Caco-2 (cell line): ENCODE results near the gene SNX32. TPM values are rescaled to one million over a fixed set of nuclear protein-coding genes. Genes with fewer than 3 reads are reported as not detected.

Experiments used
- BruUV-seq: library from RNA; stranded (reverse); fragments of 400-500 nt; replicated peaks from 2 replicates; lab custom pipeline; 2021; lab: Mats Ljungman, UMichigan
- CTCF ChIA-PET: fragments of 300-600 bp; sonication (Branson Sonifier 250); formaldehyde crosslinking; loops from one replicate; lab custom pipeline; 2022; ENCODE audit warnings: antibody characterized with exemption; lab: Charles Lee
- POLR2A ChIA-PET: fragments of 300-600 bp; sonication (Branson Sonifier 250); formaldehyde crosslinking; loops from one replicate; lab custom pipeline; 2022; ENCODE audit warnings: antibody characterized with exemption; lab: Charles Lee
- DNase-seq, 2 experiments: peaks; one replicate each; pipeline versions ENCODE4 v3.0.0 to v3.0.0-alpha.2; 2020 to 2022
- H3K27me3 ChIP-seq: replicated peaks from 2 replicates; pipeline ENCODE4 v1.6.0; 2011; ENCODE audit warnings: low read length; ENCODE audit not compliant: control insufficient read depth, insufficient read depth
- H3K36me3 ChIP-seq: 2 replicates; pipeline ENCODE4 v1.5.1; 2011; ENCODE audit warnings: low read length; ENCODE audit not compliant: control insufficient read depth, insufficient read depth
- H3K4me1 ChIP-seq: fragments of 250-450 bp; sonication (Bioruptor Pico); 2 replicates; pipeline ENCODE4 v1.5.1; 2020; ENCODE audit warnings: mild to moderate bottlenecking
- H3K4me3 ChIP-seq: 2 replicates; pipeline ENCODE4 v1.5.1; 2011; ENCODE audit warnings: low read depth, mild to moderate bottlenecking, control low read depth, low read length
- H3K9me3 ChIP-seq: fragments of 250-450 bp; sonication (Bioruptor Pico); 2 replicates; pipeline ENCODE4 v1.5.1; 2020; ENCODE audit warnings: mild to moderate bottlenecking, moderate library complexity
- H3K27ac Mint-ChIP-seq: one replicate; pipeline ENCODE4 v1.8.0; 2022; ENCODE audit warnings: mixed read lengths; ENCODE audit not compliant: unreplicated experiment
- H3K27me3 Mint-ChIP-seq: one replicate; pipeline ENCODE4 v1.8.0; 2022; ENCODE audit warnings: mixed read lengths; ENCODE audit not compliant: insufficient read depth, unreplicated experiment
- H3K36me3 Mint-ChIP-seq: one replicate; pipeline ENCODE4 v1.8.0; 2022; ENCODE audit warnings: mild to moderate bottlenecking, mixed read lengths; ENCODE audit not compliant: insufficient read depth, unreplicated experiment
- H3K4me1 Mint-ChIP-seq: one replicate; pipeline ENCODE4 v1.8.0; 2022; ENCODE audit warnings: low read depth, mixed read lengths; ENCODE audit not compliant: unreplicated experiment
- H3K4me3 Mint-ChIP-seq: one replicate; pipeline ENCODE4 v1.8.0; 2022; ENCODE audit warnings: mild to moderate bottlenecking, moderate library complexity, mixed read lengths; ENCODE audit not compliant: unreplicated experiment
- H3K9me3 Mint-ChIP-seq: one replicate; pipeline ENCODE4 v1.8.0; 2022; ENCODE audit warnings: mixed read lengths; ENCODE audit not compliant: unreplicated experiment
- intact Hi-C: fragments of 100-400 bp; cut with micrococcal nuclease; formaldehyde crosslinking; loops from one replicate; pipeline ENCODE4 v1.10.0; 2022; ENCODE audit not compliant: unreplicated experiment
- total RNA-seq: library from RNA; stranded (reverse); gene quantifications from 2 replicates; pipeline ENCODE4 v1.2.3, GENCODE V29; 2022
- TF ChIP-seq, protein P1 (sequence below), 2 experiments: fragments of 200-600 bp in 1 of 2; IDR thresholded peaks; 1 replicate in 1 of 2; 2 replicates in 1 of 2; pipeline versions ENCODE4 v1.5.1 to v1.8.0; 2011 to 2022; ENCODE audit warnings: antibody characterized with exemption in 1 of 2, control low read depth in 1 of 2, inconsistent platforms in 1 of 2, low read depth in 1 of 2, low read length in 1 of 2, mild to moderate bottlenecking in 1 of 2, moderate library complexity in 1 of 2; ENCODE audit not compliant: insufficient read depth in 1 of 2, severe bottlenecking in 1 of 2, unreplicated experiment in 1 of 2

The SNX32 gene
- total RNA-seq, 1 experiment from 2014 or later = not detected

DNA sequence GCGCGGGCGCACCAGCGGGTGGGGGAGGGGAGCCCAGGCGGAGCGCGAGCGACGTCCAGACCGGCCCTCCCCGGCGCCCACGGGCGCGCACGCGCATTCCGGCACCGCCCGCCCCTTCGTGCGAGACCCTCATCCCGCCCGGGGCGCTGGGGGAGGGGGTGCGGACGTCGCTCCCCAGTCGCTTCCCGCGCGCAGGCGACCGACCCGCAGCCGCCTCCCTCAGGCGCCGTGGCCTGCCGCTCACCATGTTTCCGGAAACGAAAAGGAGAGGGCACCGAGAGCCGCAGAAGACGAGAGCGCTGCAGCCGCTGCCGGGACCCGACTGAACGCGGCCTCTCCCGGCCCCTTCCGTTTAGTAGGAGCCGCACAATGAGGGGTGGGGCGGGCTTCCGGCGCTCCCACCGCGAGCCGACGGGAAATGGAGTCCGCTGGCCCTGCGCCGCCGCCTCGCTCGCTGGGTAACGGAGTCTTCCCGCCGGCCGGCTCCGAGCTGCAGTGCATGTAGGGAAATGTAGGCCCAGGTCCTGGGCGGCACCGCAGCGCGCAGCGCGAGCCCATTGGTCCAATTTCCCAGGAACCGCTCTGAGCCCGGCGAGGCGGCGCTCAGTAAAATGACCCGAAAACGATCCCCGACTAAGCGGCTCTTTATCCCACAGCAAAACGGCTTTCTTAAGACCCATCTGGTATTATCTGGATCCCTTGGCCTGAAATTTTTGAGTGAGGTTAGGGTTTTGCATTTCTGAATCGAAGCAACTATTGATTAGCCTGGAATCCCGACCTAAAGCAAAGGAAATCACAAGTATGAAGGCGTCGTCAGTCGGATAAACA lies 24.3 kb downstream of the SNX32 start, which contains the start of gene CFL1:
TSS of gene CFL1 (minus strand) at position 328 of the 828 bp plus-strand sequence. CDS start at position 247, 81 bp downstream.
- Histone ChIP-seq H3K36me3 (peaks cover 9% of the 10 kb centered on the region; the same call in 1 of the 2 replicates), H3K4me1 (peaks cover 15% of the 10 kb centered on the region), H3K9me3 (no peaks in the 10 kb centered on the region), H3K4me3 (peak within 1 kb of the TSS; percentile 95), H3K27me3 (no peaks in the 10 kb centered on the region)
- peak; percentile 98 to 99 for DNase-seq
- H3K27me3 Mint-ChIP-seq = no peaks in the 10 kb centered on the region
- no peaks in the 10 kb centered on the region for H3K9me3 Mint-ChIP-seq
- ChIA-PET CTCF (interaction anchor here (0.8 to 7.7 kb wide), 5 partner anchors 30 to 146 kb away, joined by 3 to 241 read pairs (median 7); partner anchors contain the start of genes AP5B1, CCDC85B, FIBP and KAT5), POLR2A (interaction anchor here (0.6 to 3.0 kb wide), 15 partner anchors 8 to 271 kb away, joined by 3 to 43 read pairs (median 4); partner anchors contain the start of genes CCDC85B, FIBP, KAT5 and RNASEH2C)
- TF ChIP-seq, protein P1, sequence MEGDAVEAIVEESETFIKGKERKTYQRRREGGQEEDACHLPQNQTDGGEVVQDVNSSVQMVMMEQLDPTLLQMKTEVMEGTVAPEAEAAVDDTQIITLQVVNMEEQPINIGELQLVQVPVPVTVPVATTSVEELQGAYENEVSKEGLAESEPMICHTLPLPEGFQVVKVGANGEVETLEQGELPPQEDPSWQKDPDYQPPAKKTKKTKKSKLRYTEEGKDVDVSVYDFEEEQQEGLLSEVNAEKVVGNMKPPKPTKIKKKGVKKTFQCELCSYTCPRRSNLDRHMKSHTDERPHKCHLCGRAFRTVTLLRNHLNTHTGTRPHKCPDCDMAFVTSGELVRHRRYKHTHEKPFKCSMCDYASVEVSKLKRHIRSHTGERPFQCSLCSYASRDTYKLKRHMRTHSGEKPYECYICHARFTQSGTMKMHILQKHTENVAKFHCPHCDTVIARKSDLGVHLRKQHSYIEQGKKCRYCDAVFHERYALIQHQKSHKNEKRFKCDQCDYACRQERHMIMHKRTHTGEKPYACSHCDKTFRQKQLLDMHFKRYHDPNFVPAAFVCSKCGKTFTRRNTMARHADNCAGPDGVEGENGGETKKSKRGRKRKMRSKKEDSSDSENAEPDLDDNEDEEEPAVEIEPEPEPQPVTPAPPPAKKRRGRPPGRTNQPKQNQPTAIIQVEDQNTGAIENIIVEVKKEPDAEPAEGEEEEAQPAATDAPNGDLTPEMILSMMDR (IDR thresholded peaks at IDR 0.05; ENCODE audit: insufficient read depth in 1 of 2, low read depth in 1 of 2, low read length in 1 of 2, severe bottlenecking in 1 of 2, unreplicated experiment in 1 of 2) = no peak
- H3K4me1 Mint-ChIP-seq = peaks cover 40% of the 10 kb centered on the region
- BruUV-seq = no TSS peak
- intact Hi-C loops = loop anchor here (1.0 to 5.0 kb wide), 3 partner anchors 39 to 206 kb away; partner anchors contain the start of gene KAT5
- H3K27ac Mint-ChIP-seq = peak within 1 kb of the TSS; percentile 95
- peaks cover 86% of the 10 kb centered on the region for H3K36me3 Mint-ChIP-seq
- peak within 1 kb of the TSS; percentile 97 for H3K4me3 Mint-ChIP-seq

DNA sequence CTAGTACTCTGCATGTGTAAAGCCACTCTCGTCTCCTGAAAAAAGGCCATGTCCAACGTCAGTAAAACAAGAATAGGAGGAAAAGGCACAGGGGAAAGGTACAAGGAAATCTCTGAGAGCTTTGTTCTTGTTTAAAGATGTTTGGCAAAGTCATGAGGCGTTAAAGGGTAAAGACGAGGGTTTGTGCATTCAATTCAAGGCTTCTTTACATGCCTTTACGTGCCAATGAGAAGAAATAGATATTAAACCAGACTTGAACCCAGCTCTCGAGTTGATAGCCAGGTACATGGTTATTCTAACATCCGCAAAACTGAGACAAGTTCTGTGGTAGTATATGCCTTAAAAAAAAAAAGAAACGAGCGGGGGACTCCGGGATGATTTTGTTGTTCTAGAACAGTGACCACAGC lies 24.9 kb downstream of the SNX32 start:
- CTCF ChIA-PET = interaction anchor here (0.8 to 7.7 kb wide), 7 partner anchors 12 to 147 kb away, joined by 3 to 241 read pairs (median 11); partner anchors contain the start of genes AP5B1, CCDC85B, FIBP and KAT5
- peaks cover 15% of the 10 kb centered on the region for H3K4me1 ChIP-seq

More for the DNA sequence above, 24.9 kb downstream of the SNX32 start:
- H3K4me1 Mint-ChIP-seq = peaks cover 36% of the 10 kb centered on the region
- peak overlapping the region; percentile 95 for H3K27ac Mint-ChIP-seq
- POLR2A ChIA-PET = interaction anchor here (0.5 to 3.0 kb wide), 23 partner anchors 7 to 196 kb away, joined by 3 to 43 read pairs (median 6); partner anchors contain the start of genes CCDC85B, FIBP, KAT5 and RELA
- intact Hi-C loops = loop anchor here (1.0 to 5.0 kb wide), 3 partner anchors 40 to 206 kb away; partner anchors contain the start of gene KAT5
- H3K4me3 Mint-ChIP-seq = peak overlapping the region; percentile 97
- H3K9me3 ChIP-seq = no peaks in the 10 kb centered on the region
- H3K36me3 ChIP-seq = peaks cover 6% of the 10 kb centered on the region; the same call in 1 of the 2 replicates
- no peaks in the 10 kb centered on the region for H3K27me3 ChIP-seq
- H3K36me3 Mint-ChIP-seq = peaks cover 81% of the 10 kb centered on the region
- BruUV-seq = no TSS peak
- H3K4me3 ChIP-seq = peak overlapping the region; percentile 87
- no peak for DNase-seq
- H3K27me3 Mint-ChIP-seq = no peaks in the 10 kb centered on the region
- TF ChIP-seq, protein P1 (IDR thresholded peaks at IDR 0.05; ENCODE audit: insufficient read depth in 1 of 2, low read depth in 1 of 2, low read length in 1 of 2, severe bottlenecking in 1 of 2, unreplicated experiment in 1 of 2) = no peak
- H3K9me3 Mint-ChIP-seq = no peaks in the 10 kb centered on the region
